Right cardiac atrium (tissue), 5 donors: ENCODE measurements around the gene MEF2D. TPM values are rescaled to one million over a fixed set of nuclear protein-coding genes. Genes with fewer than 3 reads are reported as not detected.

Source experiments
- ATAC-seq, 2 donors: fragments of 200-7000 bp; cut with Tn5 transposase; one replicate each; pipeline versions ENCODE4 v1.8.0 to v1.9.1; 2020; ENCODE audit warnings: moderate library complexity in 2 of 2, mild to moderate bottlenecking in 1 of 2
- DNase-seq, 3 donors: peaks; one replicate each; pipeline ENCODE4 v3.0.0-alpha.2; 2020
- H3K27ac ChIP-seq: one replicate; pipeline ENCODE4 v1.5.1; 2013; ENCODE audit warnings: mild to moderate bottlenecking, low read length, control low read depth, moderate library complexity
- H3K27me3 ChIP-seq: one replicate; pipeline ENCODE4 v1.6.1; 2013; ENCODE audit not compliant: control insufficient read depth, insufficient read depth
- H3K4me1 ChIP-seq: one replicate; pipeline ENCODE4 v1.6.1; 2013; ENCODE audit warnings: low read length; ENCODE audit not compliant: control insufficient read depth, insufficient read depth
- H3K4me3 ChIP-seq: one replicate; pipeline ENCODE4 v1.5.1; 2013; ENCODE audit warnings: low read length, control low read depth
- H3K9me3 ChIP-seq: one replicate; pipeline ENCODE4 v1.6.1; 2013; ENCODE audit warnings: low read length; ENCODE audit not compliant: control insufficient read depth
- WGBS: extraction: QIAGEN DNeasy Blood & Tissue Kit; methylation state at CpG from one replicate; pipeline ENCODE4 v1.1.7; 2013; 5-methylcytosine and 5-hydroxymethylcytosine counted together
- intact Hi-C, 4 donors: fragments of 100-400 bp; cut with DNase I; formaldehyde crosslinking; loops; one replicate each; pipeline versions ENCODE4 v1.11.0 to v1.14.0; 2022 to 2023
- polyA plus RNA-seq: library from polyadenylated mRNA; stranded (reverse); fragments of 200-250 nt; gene quantifications from one replicate; pipeline ENCODE4 v1.2.3, GENCODE V29; 2013
- total RNA-seq, 4 donors: library from RNA; stranded (reverse); fragmentation: NEBNext Ultra II Directional; extraction: Animal tissue kit (Norgen Biotek cat#: 25700); gene quantifications; one replicate each; pipeline ENCODE4 v1.2.1, GENCODE V29; 2021
- donor health status: healthy with polysubstance abuse.
- donor health status: DM: no; HTN: yes; CAD: no.
- donor health status: DM: no; HTN: no; CAD: no.
- donor health status: DM: no; HTN: yes; CAD: no; lungs with severe emphysema.
- donor health status: DM: yes; HTN: yes; CAD: no.

MEF2D gene
- total and polyA plus RNA-seq, 5 donors, result 53.0 to 99.2 (median 89.1) TPM

DNA sequence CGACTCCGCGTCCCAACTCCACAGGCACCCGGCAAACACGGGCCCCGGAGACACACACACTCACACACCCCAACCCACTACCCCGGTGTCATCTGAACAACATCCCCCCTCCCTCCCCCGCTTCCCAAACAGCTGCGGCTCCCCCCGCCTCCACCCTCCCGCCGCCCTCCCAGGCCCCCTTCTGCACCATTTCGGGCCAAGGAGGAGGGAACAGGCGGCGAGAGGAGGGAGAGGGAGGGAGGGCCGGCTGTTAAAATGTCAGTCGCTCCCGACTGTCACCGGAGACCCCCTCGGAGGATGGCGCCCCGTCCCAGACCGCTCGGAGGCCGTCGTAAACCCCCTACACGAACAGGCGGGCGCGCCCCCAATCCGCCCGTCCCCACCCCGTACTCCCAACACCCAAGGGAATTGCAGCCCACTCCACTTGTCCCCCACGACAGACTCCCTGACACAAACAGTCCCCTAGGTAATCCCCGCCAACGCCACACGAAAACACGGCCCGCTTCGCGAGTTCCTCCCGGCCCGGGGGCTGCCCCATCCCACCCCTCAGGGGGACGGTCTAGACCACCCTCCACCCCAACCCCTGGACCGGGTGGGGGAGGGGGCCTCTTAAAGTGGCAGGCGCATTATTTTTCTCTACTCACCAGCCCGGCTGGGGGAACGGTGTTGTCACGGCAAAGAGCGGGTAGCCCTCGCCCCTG is 583 bp downstream of the MEF2D start:
- H3K27me3 ChIP-seq, result no peaks in the 10 kb centered on the region
- ATAC-seq (peak; percentile 0), DNase-seq (peak; percentile 67 to 88 (median 87))
- H3K4me3 ChIP-seq, result peak overlapping the region; percentile 82
- H3K9me3 ChIP-seq, result no peaks in the 10 kb centered on the region
- under 1% methylated on average over 46 of the region's 51 CpGs for WGBS
- peak overlapping the region; percentile 97 for H3K27ac ChIP-seq
- peaks cover 41% of the 10 kb centered on the region for H3K4me1 ChIP-seq
- intact Hi-C loops, result loop anchor here in 3 of 4 donors (2.0 to 5.0 kb wide), 3 partner anchors 38 to 43 kb away; no protein-coding TSS in a partner anchor

DNA sequence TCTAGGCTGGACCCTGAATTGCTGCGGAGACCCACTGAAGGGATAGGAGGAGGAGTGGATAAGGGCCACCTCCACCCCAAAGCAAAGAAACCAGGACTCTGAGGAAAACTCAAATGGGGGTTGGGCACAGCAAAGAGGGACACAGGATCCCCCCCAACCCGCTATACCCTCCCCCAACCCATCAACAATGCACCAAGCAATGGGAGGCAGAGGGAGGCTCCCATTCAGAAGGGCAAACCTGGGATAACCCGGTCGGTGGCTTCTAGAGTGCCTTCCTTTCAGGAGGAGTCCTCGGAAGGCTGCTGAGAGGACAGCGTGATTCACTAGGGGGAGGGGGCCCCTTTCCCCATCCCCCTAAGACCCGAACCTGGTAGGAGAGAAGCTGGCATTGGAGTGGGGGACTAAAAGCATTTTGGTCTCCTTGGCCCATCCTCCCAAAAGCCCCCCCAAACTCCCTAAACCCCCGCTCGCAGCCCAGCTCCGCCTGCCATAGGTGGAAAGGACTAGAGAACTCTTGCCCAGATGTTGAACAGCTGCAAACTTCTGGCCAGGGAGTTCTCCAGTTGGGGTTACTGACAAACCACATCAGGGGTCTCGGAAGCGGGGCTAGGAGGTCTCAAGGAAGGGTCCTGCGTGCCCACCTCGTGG is 1.3 kb downstream of the MEF2D start:
- DNase-seq (no peak), ATAC-seq (no peak)
- intact Hi-C loops, result loop anchor here in 2 of 4 donors (2.0 to 5.0 kb wide), 2 partner anchors 42 to 43 kb away; no protein-coding TSS in a partner anchor
- Histone ChIP-seq H3K27me3 (no peaks in the 10 kb centered on the region), H3K4me3 (peak overlapping the region; percentile 82), H3K9me3 (no peaks in the 10 kb centered on the region), H3K4me1 (peaks cover 44% of the 10 kb centered on the region), H3K27ac (peak overlapping the region; percentile 92)
- 1% methylated on average over 14 of the region's 14 CpGs for WGBS

DNA sequence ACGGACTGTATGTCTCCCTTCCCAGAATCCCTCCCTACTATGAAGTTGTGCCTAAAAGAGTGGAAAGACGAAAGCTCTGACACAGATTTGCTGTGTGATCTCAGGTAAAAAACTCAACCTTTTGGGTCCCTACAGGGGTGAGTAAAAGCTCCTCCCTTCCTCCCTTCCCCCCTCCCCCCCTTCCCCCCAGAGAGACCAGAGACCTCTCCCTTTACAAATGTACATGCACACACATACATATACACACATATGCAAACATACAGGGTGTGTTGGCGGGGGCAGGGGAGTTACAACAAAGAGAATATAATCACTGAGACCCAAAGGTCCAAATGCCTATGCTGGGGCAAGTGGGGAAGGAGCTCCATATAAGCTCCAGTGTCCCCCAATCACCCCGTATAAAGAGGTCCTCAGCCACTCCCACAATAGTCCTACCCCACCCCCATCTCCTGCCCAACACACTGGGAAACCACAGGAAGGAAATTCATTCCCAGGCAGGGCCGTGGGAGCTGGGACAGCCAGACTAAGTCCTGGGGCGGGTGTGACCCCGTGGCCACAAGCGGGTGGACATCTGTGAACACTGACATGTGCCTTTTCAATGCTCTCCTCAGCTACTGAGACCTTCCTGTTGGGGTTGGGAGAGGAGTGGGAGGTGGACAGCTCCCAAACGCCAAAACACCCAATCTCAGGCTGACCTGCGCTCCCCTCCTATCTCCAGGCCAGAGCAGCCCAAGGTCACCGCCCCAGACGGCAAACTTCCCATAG is 2.0 kb downstream of the MEF2D start:
- ATAC-seq, result peak in 1 of 2 donors; percentile 18
- 10% methylated on average over 12 of the region's 12 CpGs for WGBS
- Histone ChIP-seq H3K27me3 (no peaks in the 10 kb centered on the region), H3K9me3 (no peaks in the 10 kb centered on the region), H3K4me1 (peaks cover 47% of the 10 kb centered on the region), H3K27ac (peak overlapping the region; percentile 92), H3K4me3 (peak overlapping the region; percentile 82)
- intact Hi-C loops, result loop anchor here in 2 of 4 donors (2.0 to 5.0 kb wide), 2 partner anchors 41 to 42 kb away; no protein-coding TSS in a partner anchor
- DNase-seq, result peak; percentile 65 to 84 (median 84)

DNA sequence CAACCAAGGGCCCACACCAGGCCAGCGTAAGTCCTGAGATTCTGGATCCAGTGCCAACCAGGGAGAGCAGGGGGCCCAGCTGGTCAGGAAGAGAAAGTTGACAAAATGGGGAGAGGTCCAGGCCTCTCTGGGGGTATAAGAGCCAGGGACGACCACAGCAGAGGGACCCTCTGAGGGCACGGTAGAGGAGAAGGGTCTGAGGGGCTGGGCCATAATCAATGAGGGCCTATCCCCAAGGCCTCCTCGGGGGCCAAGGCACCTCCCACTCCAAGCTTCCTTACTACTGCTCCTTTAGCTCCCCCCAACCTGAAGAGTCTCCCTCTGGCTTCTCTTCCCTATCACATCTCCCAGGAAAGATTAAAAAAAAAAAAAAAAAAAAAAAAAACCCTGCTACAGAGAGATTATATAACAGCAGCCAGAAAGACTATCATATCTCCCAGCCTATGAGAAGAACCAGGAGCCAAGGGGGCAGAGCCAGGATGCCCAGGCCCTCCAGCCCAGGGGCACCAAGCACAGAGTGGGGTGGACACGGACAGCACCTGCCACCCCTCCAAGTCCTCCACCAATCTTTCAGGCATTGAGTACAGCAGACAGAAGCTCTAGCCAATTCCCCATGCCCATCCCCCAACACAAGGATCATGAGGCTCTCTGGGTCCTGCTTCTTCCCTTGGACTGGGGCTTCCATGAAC is 2.7 kb downstream of the MEF2D start:
- DNase-seq (no peak), ATAC-seq (no peak)
- H3K27ac ChIP-seq, result peak overlapping the region; percentile 61
- H3K27me3 ChIP-seq, result no peaks in the 10 kb centered on the region
- peak overlapping the region; percentile 82 for H3K4me3 ChIP-seq
- peaks cover 50% of the 10 kb centered on the region for H3K4me1 ChIP-seq
- WGBS, result 36% methylated on average over 5 of the region's 5 CpGs
- intact Hi-C loops, result loop anchor here in 2 of 4 donors (2.0 to 5.0 kb wide), 2 partner anchors 41 kb away; no protein-coding TSS in a partner anchor
- no peaks in the 10 kb centered on the region for H3K9me3 ChIP-seq

DNA sequence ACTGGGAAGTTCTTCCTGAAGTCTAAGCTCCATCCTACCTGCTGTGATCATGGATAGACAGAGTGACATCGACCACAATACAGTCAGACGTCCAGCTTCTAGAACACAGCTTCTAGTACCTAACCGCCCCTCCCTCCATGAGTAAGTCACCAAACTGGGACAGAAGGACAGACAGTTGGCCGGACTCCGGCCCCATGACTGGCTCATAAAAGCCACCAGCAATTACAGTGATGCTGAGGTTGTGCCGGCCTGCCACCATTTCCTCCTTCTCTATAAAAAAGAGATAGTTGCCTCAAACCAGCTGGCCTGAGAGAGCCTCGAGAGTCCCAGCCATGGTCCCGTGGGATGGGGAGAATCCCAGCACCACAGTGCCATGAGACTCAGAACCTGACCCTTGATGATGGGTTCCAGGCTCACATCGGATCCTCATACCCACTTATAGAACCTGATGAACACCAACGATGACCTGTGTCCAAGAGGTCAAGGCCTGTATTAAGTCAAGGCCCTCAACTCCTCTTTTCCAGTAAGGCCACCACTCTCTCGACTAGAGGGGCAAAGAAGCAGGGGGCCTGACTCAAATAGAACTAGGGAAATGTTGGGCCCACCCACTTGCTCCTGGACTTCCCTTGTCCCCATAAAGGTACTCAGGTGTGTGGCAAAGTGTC is 3.4 kb downstream of the MEF2D start:
- no peaks in the 10 kb centered on the region for H3K27me3 ChIP-seq
- no peaks in the 10 kb centered on the region for H3K9me3 ChIP-seq
- peaks cover 52% of the 10 kb centered on the region for H3K4me1 ChIP-seq
- WGBS, result 46% methylated on average over 11 of the region's 11 CpGs
- no peak for DNase-seq
- H3K27ac ChIP-seq, result peak overlapping the region; percentile 4
- intact Hi-C loops, result loop anchor here in 1 of 4 donors (5.0 kb wide), 1 partner anchor 40 kb away; no protein-coding TSS in a partner anchor
- no peak for ATAC-seq
- H3K4me3 ChIP-seq, result no peak overlapping the region

DNA sequence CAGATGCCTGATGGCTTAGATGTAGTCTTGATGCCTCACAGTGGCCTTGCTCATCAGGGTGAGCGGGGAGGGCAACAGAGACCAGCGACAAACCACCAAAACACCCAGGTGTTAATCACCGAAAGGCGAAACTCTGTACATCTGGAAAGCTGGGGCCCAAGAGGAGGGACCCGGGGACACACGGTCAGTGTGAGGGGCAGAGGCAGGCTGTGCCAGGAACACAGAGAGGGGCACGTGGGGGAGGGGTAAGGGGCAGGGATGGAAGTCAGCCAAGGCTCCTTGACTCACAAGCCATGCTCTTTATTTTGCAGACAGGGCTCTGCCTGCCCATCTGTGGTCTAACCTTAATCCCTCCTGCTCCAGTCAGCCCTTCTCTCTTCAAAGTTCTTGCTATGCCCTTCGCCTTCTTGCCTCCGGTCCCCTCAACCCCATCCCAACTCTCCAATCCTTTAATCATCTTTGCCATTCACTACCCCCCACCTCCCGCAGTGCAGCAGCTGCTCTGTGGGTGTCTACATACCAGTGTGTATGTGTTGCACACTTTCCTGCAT is 4.3 kb downstream of the MEF2D start:
- H3K27ac ChIP-seq, result peak overlapping the region; percentile 4
- intact Hi-C loops, result loop anchor here in 1 of 4 donors (5.0 kb wide), 1 partner anchor 39 kb away; no protein-coding TSS in a partner anchor
- peaks cover 58% of the 10 kb centered on the region for H3K4me1 ChIP-seq
- 43% methylated on average over 10 of the region's 10 CpGs for WGBS
- peak in 1 of 3 donors; percentile 60 for DNase-seq
- no peaks in the 10 kb centered on the region for H3K27me3 ChIP-seq
- ATAC-seq, result no peak
- no peaks in the 10 kb centered on the region for H3K9me3 ChIP-seq
- H3K4me3 ChIP-seq, result no peak overlapping the region

DNA sequence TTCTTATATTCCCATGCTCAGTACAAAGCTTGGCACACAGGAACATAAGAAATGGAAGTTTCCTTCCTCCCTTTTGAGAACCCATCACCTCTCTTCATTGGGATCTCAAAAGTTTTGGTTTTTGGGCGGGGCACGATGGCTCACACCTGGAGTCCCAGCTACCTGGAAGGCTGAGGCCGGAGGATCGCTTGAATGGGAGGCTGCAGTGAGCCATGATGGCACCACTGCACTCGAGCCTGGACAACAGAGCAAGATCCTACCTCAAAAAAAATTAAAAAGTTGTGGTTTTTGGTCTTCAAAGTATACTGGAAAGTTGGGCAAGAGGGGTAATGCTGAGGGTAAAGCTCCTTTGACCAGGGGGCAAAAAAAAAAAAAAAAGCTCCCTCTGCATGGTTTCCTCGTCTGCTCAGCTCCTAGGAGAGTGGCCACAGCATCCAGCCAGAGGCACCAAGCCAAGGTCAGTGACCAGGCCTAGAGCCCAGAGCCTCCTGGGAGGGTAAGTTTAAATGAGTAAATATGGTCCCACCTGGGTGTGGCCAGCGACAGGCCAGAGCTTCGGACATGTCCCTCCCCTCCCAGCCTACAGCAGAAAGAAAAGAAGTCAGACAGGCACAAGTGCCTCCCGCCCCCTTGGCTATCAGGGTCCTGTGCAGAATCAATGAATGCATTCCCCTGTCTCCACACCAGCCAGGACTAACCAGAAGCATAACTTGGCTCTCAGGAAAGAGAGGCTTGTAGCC is 5.0 kb downstream of the MEF2D start:
- intact Hi-C loops, result loop anchor here in 1 of 4 donors (5.0 kb wide), 1 partner anchor 38 kb away; no protein-coding TSS in a partner anchor
- ATAC-seq, result peak; percentile 20 to 24
- peak; percentile 79 to 92 (median 90) for DNase-seq
- WGBS, result 54% methylated on average over 9 of the region's 9 CpGs
- Histone ChIP-seq H3K4me1 (peaks cover 64% of the 10 kb centered on the region), H3K9me3 (no peaks in the 10 kb centered on the region), H3K27me3 (no peaks in the 10 kb centered on the region), H3K4me3 (no peak overlapping the region), H3K27ac (peak overlapping the region; percentile 27)

DNA sequence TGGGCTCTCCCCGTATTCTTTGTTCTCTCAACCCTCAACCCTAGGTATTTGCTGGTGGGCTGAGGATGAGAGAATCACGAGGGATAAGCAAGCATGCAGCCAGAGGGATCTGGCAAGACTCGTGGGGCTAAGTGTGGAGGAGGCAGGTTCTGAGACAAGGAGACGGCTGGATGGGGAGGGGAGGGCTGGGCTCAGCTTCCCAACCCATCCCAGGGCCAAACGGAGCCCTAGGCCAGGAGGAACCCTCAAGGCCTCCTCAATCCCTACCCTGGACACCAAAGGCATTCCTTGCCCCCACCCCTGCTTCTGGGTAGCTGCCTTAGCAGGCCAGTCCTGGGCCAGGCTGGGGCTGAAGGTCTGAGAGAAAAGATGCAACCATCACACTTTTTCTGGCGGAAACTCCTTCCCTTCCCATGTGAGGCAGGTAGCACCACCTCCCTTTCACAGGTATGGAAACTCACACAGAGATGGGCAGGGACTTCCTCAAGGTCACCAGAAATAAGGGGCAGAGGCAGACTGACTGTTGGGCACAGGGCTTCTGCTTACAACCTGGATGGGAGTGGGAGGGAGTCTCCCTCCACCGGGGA is 6.2 kb downstream of the MEF2D start:
- 28% methylated on average over 7 of the region's 7 CpGs for WGBS

DNA sequence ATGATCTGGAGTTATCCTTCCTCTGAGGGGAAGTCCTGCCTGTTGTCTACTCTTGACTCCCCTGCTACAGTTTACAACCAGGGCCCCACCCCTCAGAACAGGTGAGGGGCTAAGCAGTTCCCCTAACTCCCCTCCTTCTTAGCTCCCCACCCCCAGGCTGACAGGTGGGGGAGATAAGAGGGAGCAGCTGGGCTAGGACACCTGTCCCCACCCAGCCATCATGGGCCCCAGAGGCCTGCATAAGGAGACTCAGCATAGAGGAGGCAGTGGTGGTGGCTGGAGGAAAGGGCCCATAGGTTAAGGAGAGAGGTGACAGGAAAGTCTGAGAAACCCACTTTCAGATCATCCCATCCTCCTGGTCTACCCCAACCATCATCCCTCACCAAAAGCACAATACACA is 6.8 kb downstream of the MEF2D start:
- intact Hi-C loops, result no loop called here
- H3K9me3 ChIP-seq, result no peaks in the 10 kb centered on the region
- no peak overlapping the region for H3K4me3 ChIP-seq
- H3K27me3 ChIP-seq, result no peaks in the 10 kb centered on the region
- peak overlapping the region; percentile 96 for H3K27ac ChIP-seq
- ATAC-seq (no peak), DNase-seq (peak in 2 of 3 donors; percentile 28 to 46)
- peaks cover 80% of the 10 kb centered on the region for H3K4me1 ChIP-seq

More for the DNA sequence above, 6.2 kb downstream of the MEF2D start:
- Histone ChIP-seq H3K27me3 (no peaks in the 10 kb centered on the region), H3K4me3 (no peak overlapping the region), H3K27ac (peak overlapping the region; percentile 96), H3K9me3 (no peaks in the 10 kb centered on the region), H3K4me1 (peaks cover 75% of the 10 kb centered on the region)
- intact Hi-C loops, result no loop called here
- ATAC-seq (no peak), DNase-seq (peak in 1 of 3 donors; percentile 45)
